ENCODE data around the gene NCOR2. TPM values are rescaled to one million over a fixed set of nuclear protein-coding genes. Genes with fewer than 3 reads are reported as not detected.

The NCOR2 gene
- total RNA-seq: 100 to 1,000 TPM; 111 to 264 (median 187) TPM

- H3K36me3 ChIP-seq: no peaks in the 10 kb centered on the region
- no CpG with 5 or more reads among the region's 106 CpGs for WGBS
- H3K4me3 ChIP-seq: peak within 1 kb of the TSS; percentile 91
- peak within 1 kb of the TSS; percentile 97 for H3K27ac ChIP-seq
- H3K4me1 ChIP-seq: peaks cover 59% of the 10 kb centered on the region
- H3K27me3 ChIP-seq: no peaks in the 10 kb centered on the region
- TF ChIP-seq EP300 (IDR thresholded peaks at IDR 0.05): no peak
- no peak for TF ChIP-seq POLR2AphosphoS5 (IDR thresholded peaks at IDR 0.05)
- no peak for TF ChIP-seq POLR2A (IDR thresholded peaks at IDR 0.05)
- TF ChIP-seq CTCF (IDR thresholded peaks at IDR 0.05): no peak
- H3K9me3 ChIP-seq: no peaks in the 10 kb centered on the region
- peak in 1 of 2 donors; percentile 67 for DNase-seq (ENCODE audit: low spot score in 2 of 2)
Measured at GRCh38 chr12:124566997-124567672, at the start of gene NCOR2. Gene NCOR2 (minus strand): TSS chr12:124567612. CDS start chr12:124495251, 72,361 bp downstream.

GRCh38 chr12:124616394-124617221 is 49.2 kb upstream of the NCOR2 start:
- Histone ChIP-seq H3K27ac (no peak overlapping the region), H3K36me3 (no peaks in the 10 kb centered on the region), H3K9me3 (no peaks in the 10 kb centered on the region), H3K4me1 (peaks cover 11% of the 10 kb centered on the region), H3K27me3 (no peaks in the 10 kb centered on the region), H3K4me3 (no peak overlapping the region)
- DNase-seq (ENCODE audit: low spot score in 2 of 2): no peak
- WGBS: 54% methylated on average over 20 of the region's 20 CpGs
- no peak for TF ChIP-seq EP300 (IDR thresholded peaks at IDR 0.05)
- no peak for TF ChIP-seq POLR2AphosphoS5 (IDR thresholded peaks at IDR 0.05)

- no peak for DNase-seq (ENCODE audit: low spot score in 2 of 2)
- Histone ChIP-seq H3K27me3 (no peaks in the 10 kb centered on the region), H3K9me3 (no peaks in the 10 kb centered on the region), H3K27ac (no peak overlapping the region), H3K4me1 (peaks cover 4% of the 10 kb centered on the region), H3K4me3 (no peak overlapping the region), H3K36me3 (no peaks in the 10 kb centered on the region)
- TF ChIP-seq CTCF (IDR thresholded peaks at IDR 0.05) (no peak), POLR2A (IDR thresholded peaks at IDR 0.05) (no peak)
- 92% methylated on average over 6 of the region's 6 CpGs for WGBS
Measured at GRCh38 chr12:124614512-124615292, 47.3 kb upstream of the NCOR2 start.

GRCh38 chr12:124613151-124613585 is 45.8 kb upstream of the NCOR2 start:
- Histone ChIP-seq H3K4me1 (peaks cover 19% of the 10 kb centered on the region), H3K4me3 (no peak overlapping the region), H3K9me3 (no peaks in the 10 kb centered on the region), H3K36me3 (no peaks in the 10 kb centered on the region), H3K27ac (no peak overlapping the region), H3K27me3 (no peaks in the 10 kb centered on the region)
- 54% methylated on average over 3 of the region's 3 CpGs for whole genome bisulfite sequencing
- TF ChIP-seq CTCF (IDR thresholded peaks at IDR 0.05): no peak
- no peak for TF ChIP-seq EP300 (IDR thresholded peaks at IDR 0.05)
- TF ChIP-seq POLR2AphosphoS5 (IDR thresholded peaks at IDR 0.05): no peak
- TF ChIP-seq POLR2A (IDR thresholded peaks at IDR 0.05): no peak
- no peak for DNase-seq (ENCODE audit: low spot score in 2 of 2)

GRCh38 chr12:124612410-124612680 is 44.9 kb upstream of the NCOR2 start:
- Histone ChIP-seq H3K36me3 (no peaks in the 10 kb centered on the region), H3K4me1 (peaks cover 21% of the 10 kb centered on the region), H3K9me3 (no peaks in the 10 kb centered on the region), H3K4me3 (no peak overlapping the region), H3K27me3 (no peaks in the 10 kb centered on the region), H3K27ac (no peak overlapping the region)
- TF ChIP-seq POLR2A (IDR thresholded peaks at IDR 0.05): no peak
- no peak for TF ChIP-seq EP300 (IDR thresholded peaks at IDR 0.05)
- TF ChIP-seq POLR2AphosphoS5 (IDR thresholded peaks at IDR 0.05): no peak
- no peak for TF ChIP-seq CTCF (IDR thresholded peaks at IDR 0.05)
- WGBS: 77% methylated on average over 4 of the region's 4 CpGs
- no peak for DNase-seq (ENCODE audit: low spot score in 2 of 2)

All from suprapubic skin (tissue), 4 donors.